Measurements from ENCODE around the gene GLDN.
A peak's percentile ranks its signal among the peaks of the same experiment; 100 is the strongest.
"Not testable (repeated sequence)": the region's sequence is repeated elsewhere in the genome, so short reads cannot be mapped to it uniquely, and the experiment has no call there.

The GLDN gene

GRCh38 chr15:51388726-51389125 lies 47.3 kb downstream of the GLDN start:
- no peak for DNase-seq (ENCODE audit: low read depth)

GRCh38 chr15:51390241-51390965 lies 48.9 kb downstream of the GLDN start:
- no peak for DNase-seq (ENCODE audit: low read depth)

- no peak for DNase-seq (ENCODE audit: low read depth)
These were observed 49.5 kb downstream of the GLDN start for GRCh38 chr15:51390966-51391422.

GRCh38 chr15:51396921-51397320 lies 55.5 kb downstream of the GLDN start:
- DNase-seq (ENCODE audit: low read depth), result no peak

- DNase-seq (ENCODE audit: low read depth), result no peak
These were observed 57.2 kb downstream of the GLDN start for GRCh38 chr15:51398626-51399025.

GRCh38 chr15:51401051-51401780 lies 59.8 kb downstream of the GLDN start:
- DNase-seq (ENCODE audit: low read depth), result no peak

- peak; percentile 37 for DNase-seq (ENCODE audit: low read depth)
These were observed 60.5 kb downstream of the GLDN start for GRCh38 chr15:51401872-51402517.

GRCh38 chr15:51403072-51403878 lies 61.8 kb downstream of the GLDN start:
- DNase-seq (ENCODE audit: low read depth), result peak; percentile 44

- no peak for DNase-seq (ENCODE audit: low read depth)
These were observed 62.7 kb downstream of the GLDN start for GRCh38 chr15:51403946-51404695.

GRCh38 chr15:51405693-51406523 lies 64.5 kb downstream of the GLDN start:
- no peak for DNase-seq (ENCODE audit: low read depth)

- DNase-seq (ENCODE audit: low read depth), result no peak
These were observed 72.9 kb downstream of the GLDN start for GRCh38 chr15:51414256-51414860.

GRCh38 chr15:51416129-51416528 lies 74.7 kb downstream of the GLDN start:
- no peak for DNase-seq (ENCODE audit: low read depth)

- not testable (repeated sequence) for DNase-seq (ENCODE audit: low read depth)
These were observed 81.6 kb downstream of the GLDN start for GRCh38 chr15:51423040-51423439.

- DNase-seq (ENCODE audit: low read depth), result no peak
These were observed 83.3 kb downstream of the GLDN start for GRCh38 chr15:51424780-51425179.

GRCh38 chr15:51425517-51426040 lies 84.1 kb downstream of the GLDN start:
- DNase-seq (ENCODE audit: low read depth), result no peak

- no peak for DNase-seq (ENCODE audit: low read depth)
These were observed 97.1 kb downstream of the GLDN start for GRCh38 chr15:51438526-51438925.

- DNase-seq (ENCODE audit: low read depth), result no peak
These were observed 101.9 kb downstream of the GLDN start for GRCh38 chr15:51443282-51443914.

GRCh38 chr15:51444112-51444511 lies 102.7 kb downstream of the GLDN start:
- no peak for DNase-seq (ENCODE audit: low read depth)

- DNase-seq (ENCODE audit: low read depth), result no peak
These were observed 103.4 kb downstream of the GLDN start for GRCh38 chr15:51444807-51445206.

Measured in amniotic epithelial cell (primary cell).